GM12801 (cell line): Measurements from ENCODE around the gene GP1BA.

Source experiments
- CTCF ChIP-seq: IDR thresholded peaks from one replicate; pipeline ENCODE4 v1.5.1; 2011; ENCODE audit warnings: control low read depth; ENCODE audit not compliant: insufficient read length; ENCODE audit errors: extremely low read depth

The GP1BA gene

GRCh38 chr17:4951486-4951885 is 19.4 kb downstream of the GP1BA start:
- TF ChIP-seq CTCF, result no peak

GRCh38 chr17:4953451-4953961 is 21.4 kb downstream of the GP1BA start:
- no peak for TF ChIP-seq CTCF

- no peak for TF ChIP-seq CTCF
Measured at GRCh38 chr17:4955091-4955490, 23.0 kb downstream of the GP1BA start.

GRCh38 chr17:4956493-4957061 is 24.5 kb downstream of the GP1BA start:
- no peak for TF ChIP-seq CTCF

GRCh38 chr17:4958102-4958501 is 26.0 kb downstream of the GP1BA start:
- TF ChIP-seq CTCF, result no peak

GRCh38 chr17:4959261-4959965 is 27.3 kb downstream of the GP1BA start:
- no peak for TF ChIP-seq CTCF

- TF ChIP-seq CTCF, result no peak
Measured at GRCh38 chr17:4960279-4960922, 28.3 kb downstream of the GP1BA start.
